Endothelial cell of umbilical vein (primary cell): ENCODE measurements around the gene NMD3. TPM values are rescaled to one million over a fixed set of nuclear protein-coding genes. Genes with fewer than 3 reads are reported as not detected.
"Not testable (repeated sequence)": the region's sequence is repeated elsewhere in the genome, so short reads cannot be mapped to it uniquely, and the experiment has no call there.

Source experiments
- BruUV-seq: library from RNA; stranded (reverse); fragments of 400-500 nt; replicated peaks from 2 replicates; lab custom pipeline; 2021; lab: Mats Ljungman, UMichigan
- CTCF ChIA-PET: fragments of 300-600, 350-600 bp; sonication (Branson Sonifier 250); formaldehyde crosslinking; loops from one replicate; lab custom pipeline; 2021; ENCODE audit warnings: antibody characterized with exemption, inconsistent platforms; lab: Charles Lee
- POLR2A ChIA-PET: fragments of 300-600, 350-600 bp; sonication (Branson Sonifier 250); formaldehyde crosslinking; loops from one replicate; lab custom pipeline; 2021; ENCODE audit warnings: antibody characterized with exemption, inconsistent platforms; lab: Charles Lee
- DNase-seq: peaks from one replicate; pipeline ENCODE4 v3.0.0-alpha.2; 2011; ENCODE audit warnings: low read depth, low spot score
- FAIRE-seq: peaks from 2 replicates; lab custom pipeline; 2011; peaks lifted over from hg19 to GRCh38; lab: Jason Lieb, UNC
- H2AFZ ChIP-seq: 2 replicates; pipeline ENCODE4 v1.6.0; 2012; ENCODE audit warnings: low read depth, low read length, control low read depth, inconsistent platforms
- H3K27ac ChIP-seq: 2 replicates; pipeline ENCODE4 v1.5.1; 2011; ENCODE audit warnings: low read depth, mild to moderate bottlenecking, control low read depth, low read length, moderate library complexity; ENCODE audit not compliant: insufficient read depth
- H3K27me3 ChIP-seq, 2 experiments: 2 replicates each; pipeline versions ENCODE4 v1.6.0 to v1.6.1; 2011; ENCODE audit warnings: low read length in 2 of 2, mixed read lengths in 1 of 2; ENCODE audit not compliant: control insufficient read depth in 2 of 2, insufficient read depth in 2 of 2
- H3K36me3 ChIP-seq, 2 experiments: 2 replicates in 1 of 2; 3 replicates in 1 of 2; pipeline ENCODE4 v1.5.1; 2011; ENCODE audit warnings: low read length in 2 of 2, mild to moderate bottlenecking in 1 of 2, moderate library complexity in 1 of 2; ENCODE audit not compliant: control insufficient read depth in 2 of 2, insufficient read depth in 2 of 2; ENCODE audit errors: extremely low read depth in 1 of 2
- H3K4me1 ChIP-seq: 3 replicates; pipeline ENCODE4 v1.5.1; 2011; ENCODE audit warnings: mild to moderate bottlenecking, low read length; ENCODE audit not compliant: control insufficient read depth, insufficient read depth; ENCODE audit errors: extremely low read depth
- H3K4me2 ChIP-seq: 2 replicates; pipeline ENCODE4 v1.6.1; 2011; ENCODE audit warnings: low read length, control low read depth, mixed read lengths; ENCODE audit not compliant: insufficient read depth
- H3K4me3 ChIP-seq, 3 experiments: fragments of 200-600 bp in 1 of 3; sonication (generic), shearing (Covaris generic) in 1 of 3; replicated peaks in 1 of 3; 2 replicates each; pipeline ENCODE4 v1.5.1; 2011 to 2016; ENCODE audit warnings: control low read depth in 3 of 3, low read length in 3 of 3, mild to moderate bottlenecking in 2 of 3, inconsistent platforms in 1 of 3, low read depth in 1 of 3, moderate library complexity in 1 of 3; ENCODE audit not compliant: insufficient read depth in 1 of 3
- H3K79me2 ChIP-seq: 2 replicates; pipeline ENCODE4 v1.6.0; 2012; ENCODE audit warnings: low read length, inconsistent platforms; ENCODE audit not compliant: control insufficient read depth, insufficient read depth
- H3K9ac ChIP-seq: replicated peaks from 2 replicates; pipeline ENCODE3; 2011; ENCODE audit warnings: low read length, control low read depth; ENCODE audit not compliant: insufficient read depth; ENCODE audit errors: extremely low read depth
- H3K9me1 ChIP-seq: replicated peaks from 3 replicates; pipeline ENCODE4 v1.6.0; 2011; ENCODE audit warnings: mild to moderate bottlenecking, low read length; ENCODE audit not compliant: control insufficient read depth, insufficient read depth; ENCODE audit errors: extremely low read depth
- H3K9me3 ChIP-seq: replicated peaks from 2 replicates; pipeline ENCODE4 v1.5.1; 2012; ENCODE audit warnings: low read length, inconsistent platforms; ENCODE audit not compliant: control insufficient read depth, insufficient read depth
- H4K20me1 ChIP-seq: replicated peaks from 2 replicates; pipeline ENCODE3; 2011; ENCODE audit warnings: mild to moderate bottlenecking, low read length; ENCODE audit not compliant: control insufficient read depth, insufficient read depth; ENCODE audit errors: extremely low read depth
- EZH2 ChIP-seq: IDR thresholded peaks from 2 replicates; pipeline ENCODE4 v1.6.1; 2012; ENCODE audit warnings: borderline replicate concordance, low read depth, mild to moderate bottlenecking, moderate library complexity, low read length, inconsistent platforms; ENCODE audit not compliant: severe bottlenecking
- FOS ChIP-seq: IDR thresholded peaks from 2 replicates; pipeline ENCODE4 v1.6.1; 2011; ENCODE audit warnings: mild to moderate bottlenecking, low read length, moderate library complexity, borderline replicate concordance; ENCODE audit not compliant: insufficient read depth
- GATA2 ChIP-seq: IDR thresholded peaks from 2 replicates; pipeline ENCODE4 v1.7.0; 2011; ENCODE audit warnings: low read depth, mild to moderate bottlenecking, moderate library complexity, mixed read lengths, low read length; ENCODE audit not compliant: insufficient read length, insufficient read depth
- JUN ChIP-seq: IDR thresholded peaks from 2 replicates; pipeline ENCODE4 v1.6.1; 2011; ENCODE audit warnings: borderline replicate concordance, low read depth; ENCODE audit not compliant: insufficient read length, insufficient read depth
- MYC ChIP-seq: IDR thresholded peaks from one replicate; pipeline ENCODE4 v1.6.1; 2011; ENCODE audit warnings: mild to moderate bottlenecking, low read depth, low read length
- POLR2A ChIP-seq: IDR thresholded peaks from 2 replicates; pipeline ENCODE4 v1.6.1; 2012; ENCODE audit warnings: low read depth, mild to moderate bottlenecking, control low read depth, low read length
- POLR2AphosphoS5 ChIP-seq: IDR thresholded peaks from 2 replicates; pipeline ENCODE4 v1.6.1; 2012; ENCODE audit warnings: low read depth, mild to moderate bottlenecking, control low read depth, low read length, moderate library complexity; ENCODE audit not compliant: insufficient read depth
- dilution Hi-C: fragments of 300-500 bp; cut with MboI; formaldehyde crosslinking; loops from one replicate; pipeline ENCODE4 v1.15.0; 2019; ENCODE audit warnings: low sequenced_read_pairs; ENCODE audit not compliant: extremely low pct_ligation_motif_present
- intact Hi-C: fragments of 100-400 bp; cut with micrococcal nuclease; formaldehyde crosslinking; loops from one replicate; pipeline ENCODE4 v1.10.0; 2022
- polyA plus RNA-seq, 4 experiments: library from polyadenylated mRNA; depleted of rRNA in 3 of 4; stranded (reverse) in 3 of 4; unstranded in 1 of 4; fragments of >200 nt; gene quantifications; 2 replicates each; pipeline versions ENCODE4 v1.2.1 to v1.2.3, GENCODE V29; 2011 to 2012; ENCODE audit warnings: missing spikeins in 1 of 4
- total RNA-seq: library from RNA; stranded (reverse); gene quantifications from 2 replicates; pipeline ENCODE4 v1.2.3, GENCODE V29; 2021
- TF ChIP-seq, protein P1 (sequence below), 2 donors: IDR thresholded peaks; 1 replicate in 1 of 2; 2 replicates in 1 of 2; pipeline ENCODE4 v1.5.1; 2011; ENCODE audit warnings: low read length in 2 of 2, mild to moderate bottlenecking in 2 of 2, moderate library complexity in 2 of 2, control low read depth in 1 of 2, inconsistent platforms in 1 of 2, low read depth in 1 of 2; ENCODE audit not compliant: insufficient read depth in 1 of 2; ENCODE audit errors: extremely low read depth in 1 of 2
- TF ChIP-seq, protein P2 (sequence below): IDR thresholded peaks from 2 replicates; pipeline ENCODE4 v1.6.1; 2011; ENCODE audit not compliant: insufficient read depth, insufficient read length

Gene NMD3
- total and polyA plus RNA-seq, 2 donors (not counting 3 experiments of a cell fraction or from before 2014, with no cell fraction given), result 14.2 to 53.8 TPM

DNA sequence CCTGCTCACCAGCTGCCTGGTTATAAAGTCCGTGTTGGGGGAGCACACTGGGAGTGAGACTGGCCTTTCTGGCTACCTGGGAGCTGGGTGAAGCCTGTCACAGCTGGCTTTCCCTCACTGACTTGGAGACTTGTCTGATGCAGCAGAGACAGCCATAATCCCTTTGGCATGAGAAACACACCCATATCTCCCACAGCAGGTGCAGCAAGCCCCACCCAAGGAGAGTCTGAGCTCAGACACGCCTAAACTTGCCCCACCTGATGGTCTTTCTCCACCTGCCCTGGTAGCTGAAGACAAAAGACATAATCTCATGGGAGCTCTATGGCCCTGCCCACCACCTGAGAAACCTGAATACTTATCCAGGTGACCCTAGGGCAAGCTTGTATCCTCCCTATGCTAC lies 54.8 kb downstream of the NMD3 start:
- Histone ChIP-seq H3K27ac (no peak overlapping the region), H3K4me3 (no peak overlapping the region), H3K4me1 (no peaks in the 10 kb centered on the region), H3K4me2 (no peak overlapping the region), H3K79me2 (no peaks in the 10 kb centered on the region), H3K9me1 (no peaks in the 10 kb centered on the region), H3K36me3 (no peaks in the 10 kb centered on the region), H2AFZ (no peak overlapping the region), H3K9me3 (no peaks in the 10 kb centered on the region), H3K27me3 (no peaks in the 10 kb centered on the region), H4K20me1 (no peaks in the 10 kb centered on the region), H3K9ac (no peak overlapping the region)
- no TSS peak for BruUV-seq
- no peak for FAIRE-seq
- POLR2A ChIA-PET, result no interaction called here
- dilution Hi-C loops, result no loop called here
- no peak for DNase-seq
- CTCF ChIA-PET, result interaction anchor here (1.1 to 3.5 kb wide), 15 partner anchors 8 to 570 kb away, joined by 3 to 61 read pairs (median 6); no protein-coding TSS in a partner anchor
- intact Hi-C loops, result no loop called here
- no peak for TF ChIP-seq FOS
- no peak for TF ChIP-seq POLR2A
- no peak for TF ChIP-seq JUN
- TF ChIP-seq, protein P1, sequence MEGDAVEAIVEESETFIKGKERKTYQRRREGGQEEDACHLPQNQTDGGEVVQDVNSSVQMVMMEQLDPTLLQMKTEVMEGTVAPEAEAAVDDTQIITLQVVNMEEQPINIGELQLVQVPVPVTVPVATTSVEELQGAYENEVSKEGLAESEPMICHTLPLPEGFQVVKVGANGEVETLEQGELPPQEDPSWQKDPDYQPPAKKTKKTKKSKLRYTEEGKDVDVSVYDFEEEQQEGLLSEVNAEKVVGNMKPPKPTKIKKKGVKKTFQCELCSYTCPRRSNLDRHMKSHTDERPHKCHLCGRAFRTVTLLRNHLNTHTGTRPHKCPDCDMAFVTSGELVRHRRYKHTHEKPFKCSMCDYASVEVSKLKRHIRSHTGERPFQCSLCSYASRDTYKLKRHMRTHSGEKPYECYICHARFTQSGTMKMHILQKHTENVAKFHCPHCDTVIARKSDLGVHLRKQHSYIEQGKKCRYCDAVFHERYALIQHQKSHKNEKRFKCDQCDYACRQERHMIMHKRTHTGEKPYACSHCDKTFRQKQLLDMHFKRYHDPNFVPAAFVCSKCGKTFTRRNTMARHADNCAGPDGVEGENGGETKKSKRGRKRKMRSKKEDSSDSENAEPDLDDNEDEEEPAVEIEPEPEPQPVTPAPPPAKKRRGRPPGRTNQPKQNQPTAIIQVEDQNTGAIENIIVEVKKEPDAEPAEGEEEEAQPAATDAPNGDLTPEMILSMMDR (IDR thresholded peaks at IDR 0.05; ENCODE audit: extremely low read depth in 1 of 2, insufficient read depth in 1 of 2, low read depth in 1 of 2, low read length in 2 of 2), result no peak
- TF ChIP-seq POLR2AphosphoS5, result no peak
- TF ChIP-seq MYC, result no peak
- TF ChIP-seq, protein P2, sequence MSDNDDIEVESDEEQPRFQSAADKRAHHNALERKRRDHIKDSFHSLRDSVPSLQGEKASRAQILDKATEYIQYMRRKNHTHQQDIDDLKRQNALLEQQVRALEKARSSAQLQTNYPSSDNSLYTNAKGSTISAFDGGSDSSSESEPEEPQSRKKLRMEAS, result no peak
- TF ChIP-seq EZH2, result no peak
- TF ChIP-seq GATA2, result no peak

DNA sequence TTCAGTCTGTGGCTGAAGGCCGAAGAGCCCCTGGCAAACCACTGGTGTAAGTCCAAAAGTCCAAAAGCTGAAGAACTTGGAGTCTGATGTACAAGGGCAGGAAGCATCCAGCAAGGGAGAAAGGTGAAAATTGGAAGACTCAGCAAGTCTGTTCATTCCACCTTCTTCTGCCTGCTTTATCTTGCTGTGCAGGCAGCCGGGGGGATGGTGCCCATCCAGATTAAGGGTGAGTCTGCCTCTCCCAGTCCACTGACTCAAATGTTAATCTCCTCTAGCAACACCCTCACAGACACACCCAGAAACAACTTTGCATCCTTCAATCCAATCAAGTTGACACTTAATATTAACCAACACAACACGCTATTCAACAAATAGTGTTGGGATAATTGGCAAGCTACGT lies 61.3 kb downstream of the NMD3 start:
- H3K9me3 ChIP-seq, intact Hi-C loops, H4K20me1 ChIP-seq, dilution Hi-C loops, BruUV-seq, H3K4me2 ChIP-seq, H3K9me1 ChIP-seq, FAIRE-seq, H3K79me2 ChIP-seq, H3K9ac ChIP-seq, H3K27me3 ChIP-seq, H3K4me1 ChIP-seq, DNase-seq, CTCF ChIA-PET, H3K27ac ChIP-seq, H3K4me3 ChIP-seq, H2AFZ ChIP-seq, H3K36me3 ChIP-seq, POLR2A ChIA-PET: not testable (repeated sequence)
